Epithelial cell of prostate (primary cell): ENCODE results near the gene DAND5.
"Not testable (repeated sequence)": the region's sequence is repeated elsewhere in the genome, so short reads cannot be mapped to it uniquely, and the experiment has no call there.

Experiments
- DNase-seq: peaks from one replicate; pipeline ENCODE4 v3.0.0-alpha.2; 2011; ENCODE audit warnings: low read depth, low spot score
- H3K27ac ChIP-seq: fragments of 450-650 bp; 2 replicates; pipeline ENCODE4 v1.5.1; 2017; ENCODE audit warnings: mild to moderate bottlenecking

DAND5 gene

DNA sequence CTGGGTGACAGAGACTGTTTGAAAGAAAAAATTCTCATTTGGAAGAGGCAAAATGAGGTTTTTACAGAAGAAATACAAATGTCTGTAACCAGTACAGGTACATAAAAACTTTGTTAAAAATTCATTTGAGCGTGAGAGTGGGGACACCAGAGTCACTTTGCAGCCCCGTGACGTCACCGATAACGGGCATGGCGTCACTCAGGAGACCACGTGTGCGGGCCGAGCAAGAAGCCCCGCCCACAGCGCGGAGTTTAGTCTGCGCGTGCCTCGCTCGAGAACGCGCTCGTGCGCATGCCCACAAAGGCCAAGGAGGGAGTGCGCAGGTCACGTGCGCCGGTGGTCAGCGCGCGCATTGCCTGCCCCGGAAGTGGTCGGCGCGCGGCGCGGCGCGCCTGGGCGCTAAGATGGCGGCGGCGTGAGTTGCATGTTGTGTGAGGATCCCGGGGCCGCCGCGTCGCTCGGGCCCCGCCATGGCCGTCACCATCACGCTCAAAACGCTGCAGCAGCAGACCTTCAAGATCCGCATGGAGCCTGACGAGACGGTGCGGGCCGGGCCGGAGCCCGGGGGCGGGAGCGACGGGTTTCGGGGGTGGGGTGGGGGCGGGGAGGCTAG is 23.8 kb upstream of the DAND5 start, which contains the start of gene RAD23A:
Gene RAD23A (plus strand): TSS at position 384 of the 613 bp plus-strand sequence. CDS start 87 bp downstream, at position 471.
- DNase-seq: peak; percentile 90
- peak within 1 kb of the TSS; percentile 95 for H3K27ac ChIP-seq

DNA sequence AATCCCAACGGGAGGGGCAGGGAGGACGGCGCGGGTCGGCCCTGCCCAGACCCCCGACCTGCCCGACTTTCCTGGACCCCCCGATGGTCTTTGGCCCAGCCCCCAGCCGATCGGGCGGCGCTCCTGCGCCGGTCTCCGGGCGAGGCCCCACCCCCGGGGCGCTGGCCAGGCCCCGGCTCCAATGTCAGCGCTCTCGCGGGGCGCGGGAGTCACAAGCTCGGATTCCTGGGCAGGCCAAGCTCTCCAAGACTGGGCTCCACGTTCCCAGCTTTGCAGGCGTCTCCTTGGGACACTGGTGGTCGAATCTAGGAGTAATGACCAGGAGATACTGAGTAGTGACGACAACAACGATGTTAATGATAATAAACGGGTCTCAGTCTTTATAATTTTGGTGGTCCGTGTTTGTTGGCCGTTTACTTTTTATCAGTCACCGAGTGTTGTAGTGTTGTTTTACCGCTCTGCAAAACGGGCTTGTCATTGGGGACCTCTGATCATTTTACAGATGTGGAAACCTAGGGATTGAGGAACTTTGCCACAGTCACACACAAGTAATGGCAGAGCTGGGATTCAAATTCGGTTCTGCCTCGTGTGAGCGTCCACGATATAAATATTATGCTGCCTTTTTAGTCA is 23.2 kb upstream of the DAND5 start:
- DNase-seq: no peak

DNA sequence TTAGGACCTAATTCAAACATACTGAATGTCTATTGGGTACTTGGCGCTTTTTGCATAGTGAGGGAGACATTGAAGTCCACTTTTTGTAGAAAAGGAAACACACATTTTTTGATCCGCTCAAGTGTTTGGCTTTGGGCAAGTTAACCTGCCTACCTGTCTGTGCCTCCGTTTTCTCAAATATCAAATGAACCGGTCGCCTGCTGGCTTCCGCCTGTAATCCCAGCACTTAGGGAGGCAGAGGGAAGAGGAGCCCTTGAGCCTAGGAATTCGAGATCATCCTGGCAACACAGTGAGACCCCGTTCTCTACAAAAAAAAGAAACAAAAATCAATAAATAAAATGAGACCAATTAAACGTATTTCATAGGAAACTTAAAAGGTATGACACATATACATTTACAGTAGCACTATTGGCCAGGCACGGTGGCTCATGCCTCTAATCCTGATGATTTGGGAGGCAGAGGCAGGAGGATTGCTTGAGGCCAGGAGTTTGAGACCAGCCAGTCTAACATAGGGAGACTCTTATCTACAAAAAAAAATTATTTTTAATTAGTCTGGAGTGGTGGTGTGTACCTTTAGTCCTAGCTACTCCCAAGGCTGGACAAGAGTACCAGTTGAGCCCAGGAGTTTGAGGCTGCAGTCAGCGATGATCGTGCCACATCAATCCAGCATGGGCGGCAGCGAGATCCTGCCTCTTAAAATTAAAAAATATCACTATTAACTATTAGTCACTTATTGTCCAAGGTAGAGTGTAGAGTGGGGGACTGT is 22.5 kb upstream of the DAND5 start:
- no peak for DNase-seq
- peak overlapping the region; percentile 95 for H3K27ac ChIP-seq

More for the DNA sequence above, 23.2 kb upstream of the DAND5 start:
- H3K27ac ChIP-seq: peak overlapping the region; percentile 95

DNA sequence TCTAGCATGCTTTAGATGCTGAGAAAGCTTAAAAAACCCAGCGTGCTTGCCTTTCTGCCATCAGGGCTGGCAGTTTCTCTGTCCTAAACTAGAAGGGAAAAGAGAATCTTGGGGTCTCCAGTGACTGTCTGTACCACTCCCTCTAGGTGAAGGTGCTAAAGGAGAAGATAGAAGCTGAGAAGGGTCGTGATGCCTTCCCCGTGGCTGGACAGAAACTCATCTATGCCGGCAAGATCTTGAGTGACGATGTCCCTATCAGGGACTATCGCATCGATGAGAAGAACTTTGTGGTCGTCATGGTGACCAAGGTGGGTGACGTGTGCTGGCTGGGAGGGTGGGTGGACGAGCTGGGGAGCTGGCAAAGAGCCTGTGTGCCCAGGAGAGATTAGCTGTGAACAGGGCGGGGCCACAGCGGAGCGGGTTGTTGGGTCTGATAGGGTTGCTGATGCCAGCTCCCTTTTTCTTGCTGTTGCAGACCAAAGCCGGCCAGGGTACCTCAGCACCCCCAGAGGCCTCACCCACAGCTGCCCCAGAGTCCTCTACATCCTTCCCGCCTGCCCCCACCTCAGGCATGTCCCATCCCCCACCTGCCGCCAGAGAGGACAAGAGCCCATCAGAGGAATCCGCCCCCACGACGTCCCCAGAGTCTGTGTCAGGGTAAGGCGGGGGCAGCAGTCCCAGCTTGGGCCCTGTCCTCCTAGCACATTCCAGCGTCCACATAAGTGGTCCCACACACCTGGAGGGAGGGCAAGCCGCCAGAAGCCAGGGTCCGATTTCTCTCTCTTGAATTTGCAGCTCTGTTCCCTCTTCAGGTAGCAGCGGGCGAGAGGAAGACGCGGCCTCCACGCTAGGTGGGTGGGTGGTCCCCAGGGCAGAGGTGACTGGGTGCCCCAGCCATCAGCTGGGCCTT is 21.4 kb upstream of the DAND5 start:
- no peak for DNase-seq
- no peak overlapping the region for H3K27ac ChIP-seq

DNA sequence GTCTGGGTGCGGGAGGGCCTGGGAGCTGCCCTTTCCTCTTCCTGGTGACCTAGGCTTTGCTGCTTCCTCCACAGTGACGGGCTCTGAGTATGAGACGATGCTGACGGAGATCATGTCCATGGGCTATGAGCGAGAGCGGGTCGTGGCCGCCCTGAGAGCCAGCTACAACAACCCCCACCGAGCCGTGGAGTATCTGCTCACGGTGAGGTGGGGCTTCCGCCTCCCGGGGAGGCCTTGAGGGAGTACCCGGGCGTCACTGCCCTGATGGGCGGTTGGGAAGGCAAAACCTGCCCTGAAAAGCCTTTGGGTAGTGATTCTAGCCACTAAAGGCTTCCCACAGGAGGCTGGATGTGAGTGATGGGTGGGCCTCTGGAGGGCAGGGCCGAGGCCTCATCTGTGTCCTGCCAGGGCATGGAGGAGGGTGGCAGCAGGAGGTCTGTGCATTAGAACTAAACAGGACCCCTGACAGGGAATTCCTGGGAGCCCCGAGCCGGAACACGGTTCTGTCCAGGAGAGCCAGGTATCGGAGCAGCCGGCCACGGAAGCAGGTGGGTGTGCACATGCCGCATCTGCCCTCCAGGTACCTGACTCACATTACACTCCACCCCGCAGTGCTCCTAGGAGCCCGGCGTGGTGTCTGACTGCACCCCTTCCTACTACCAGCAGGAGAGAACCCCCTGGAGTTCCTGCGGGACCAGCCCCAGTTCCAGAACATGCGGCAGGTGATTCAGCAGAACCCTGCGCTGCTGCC is 20.6 kb upstream of the DAND5 start:
- DNase-seq: no peak
- H3K27ac ChIP-seq: no peak overlapping the region

DNA sequence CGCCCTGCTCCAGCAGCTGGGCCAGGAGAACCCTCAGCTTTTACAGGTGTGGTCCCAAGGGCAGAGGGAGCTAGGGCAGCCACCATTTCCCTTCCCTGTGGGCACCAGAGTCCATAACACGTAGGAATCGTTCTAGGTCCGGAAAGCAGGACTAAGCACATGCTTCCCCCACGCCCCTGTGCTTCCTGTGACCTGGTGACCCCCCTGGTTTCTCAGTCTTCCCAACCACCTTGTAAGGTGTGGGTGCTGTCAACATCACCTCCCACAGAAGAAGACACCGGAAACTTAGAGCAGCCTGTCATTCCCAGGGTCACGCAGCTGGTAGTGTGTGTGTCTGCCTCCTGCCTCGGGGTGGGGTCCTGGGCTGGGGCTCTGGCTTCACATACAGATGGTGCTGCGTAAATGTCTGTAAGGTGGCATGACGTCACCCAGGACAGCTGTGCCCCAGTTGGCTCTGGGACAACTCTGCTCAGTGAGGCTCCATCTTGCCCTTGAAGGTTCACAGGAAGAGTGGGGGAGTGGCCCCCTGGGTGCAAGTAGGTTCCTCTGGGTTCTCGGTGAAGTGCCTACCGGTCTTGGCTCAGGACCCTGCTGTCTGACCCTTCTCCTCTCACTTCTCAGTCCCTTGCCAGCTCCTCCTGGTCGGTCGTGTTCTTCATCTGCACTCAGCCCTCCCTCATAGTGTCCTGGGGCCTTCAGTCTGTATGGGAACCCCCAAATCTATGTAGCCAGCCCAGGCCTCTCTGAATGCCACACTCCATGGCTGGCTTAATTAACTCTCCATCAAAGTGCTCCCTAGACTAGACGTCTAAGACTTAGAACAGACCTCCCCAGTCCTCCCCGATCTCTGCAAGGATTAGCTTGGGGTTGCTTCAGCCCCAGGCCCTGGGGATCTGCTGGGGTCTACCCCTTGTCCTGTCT is 19.8 kb upstream of the DAND5 start:
- DNase-seq: no peak
- H3K27ac ChIP-seq: no peak overlapping the region

DNA sequence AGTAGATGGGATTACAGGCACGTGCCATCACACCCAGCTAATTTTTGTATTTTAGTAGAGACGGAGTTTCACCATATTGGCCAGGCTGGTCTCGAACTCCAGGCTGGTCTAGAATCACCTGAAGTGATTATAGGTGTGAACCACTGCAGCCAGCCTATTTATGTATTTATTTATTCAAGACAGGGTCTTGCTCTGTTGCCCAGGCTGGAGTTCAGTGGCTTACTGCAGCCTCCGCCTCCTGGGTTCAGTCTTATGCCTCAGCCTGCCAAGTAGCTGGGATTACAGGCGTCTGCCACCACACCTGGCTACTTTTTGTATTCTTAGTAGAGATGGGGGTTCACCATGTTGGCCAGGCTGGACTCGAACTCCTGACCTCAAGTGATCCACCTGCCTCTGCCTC is 17.3 kb upstream of the DAND5 start:
- peak overlapping the region; percentile 80 for H3K27ac ChIP-seq
- DNase-seq: not testable (repeated sequence)

DNA sequence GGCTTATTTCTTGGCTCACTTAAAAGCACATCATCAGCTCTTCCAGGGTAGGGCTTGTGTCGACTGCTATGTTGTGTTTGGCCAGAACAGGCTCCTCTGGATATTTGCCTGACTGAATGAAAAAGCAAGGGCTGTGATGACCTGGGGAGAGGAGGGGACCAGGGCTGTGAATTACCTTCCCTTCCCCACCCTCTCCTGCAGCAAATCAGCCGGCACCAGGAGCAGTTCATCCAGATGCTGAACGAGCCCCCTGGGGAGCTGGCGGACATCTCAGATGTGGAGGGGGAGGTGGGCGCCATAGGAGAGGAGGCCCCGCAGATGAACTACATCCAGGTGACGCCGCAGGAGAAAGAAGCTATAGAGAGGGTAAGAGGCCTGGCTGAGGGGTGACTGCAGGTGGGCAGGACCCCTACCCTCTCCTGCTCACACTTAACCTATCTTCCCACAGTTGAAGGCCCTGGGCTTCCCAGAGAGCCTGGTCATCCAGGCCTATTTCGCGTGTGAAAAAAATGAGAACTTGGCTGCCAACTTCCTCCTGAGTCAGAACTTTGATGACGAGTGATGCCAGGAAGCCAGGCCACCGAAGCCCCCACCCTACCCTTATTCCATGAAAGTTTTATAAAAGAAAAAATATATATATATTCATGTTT is 16.8 kb upstream of the DAND5 start:
- no peak for DNase-seq

DNA sequence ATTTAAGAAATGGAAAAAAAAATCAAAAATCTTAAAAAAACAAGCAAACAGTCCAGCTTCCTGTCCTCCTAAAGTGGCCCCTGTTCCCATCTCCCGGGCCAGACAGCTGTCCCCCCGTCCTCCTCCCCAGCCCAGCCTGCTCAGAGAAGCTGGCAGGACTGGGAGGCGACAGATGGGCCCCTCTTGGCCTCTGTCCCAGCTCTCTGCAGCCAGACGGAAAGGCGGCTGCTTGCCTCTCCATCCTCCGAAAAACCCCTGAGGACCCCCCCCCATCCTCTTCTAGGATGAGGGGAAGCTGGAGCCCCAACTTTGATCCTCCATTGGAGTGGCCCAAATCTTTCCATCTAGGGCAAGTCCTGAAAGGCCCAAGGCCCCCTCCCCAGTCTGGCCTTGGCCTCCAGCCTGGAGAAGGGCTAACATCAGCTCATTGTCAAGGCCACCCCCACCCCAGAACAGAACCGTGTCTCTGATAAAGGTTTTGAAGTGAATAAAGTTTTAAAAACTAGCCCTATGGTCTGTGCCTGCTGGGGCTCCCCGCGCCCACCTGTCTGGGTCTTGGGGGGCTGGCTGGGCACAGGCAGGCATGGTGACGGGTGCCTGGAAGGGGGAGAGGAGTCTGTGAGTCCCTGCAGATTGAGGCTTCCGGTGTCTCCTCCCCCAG is 16.1 kb upstream of the DAND5 start:
- DNase-seq: no peak
- H3K27ac ChIP-seq: peak overlapping the region; percentile 80

More for the DNA sequence above, 16.8 kb upstream of the DAND5 start:
- H3K27ac ChIP-seq: peak overlapping the region; percentile 80

DNA sequence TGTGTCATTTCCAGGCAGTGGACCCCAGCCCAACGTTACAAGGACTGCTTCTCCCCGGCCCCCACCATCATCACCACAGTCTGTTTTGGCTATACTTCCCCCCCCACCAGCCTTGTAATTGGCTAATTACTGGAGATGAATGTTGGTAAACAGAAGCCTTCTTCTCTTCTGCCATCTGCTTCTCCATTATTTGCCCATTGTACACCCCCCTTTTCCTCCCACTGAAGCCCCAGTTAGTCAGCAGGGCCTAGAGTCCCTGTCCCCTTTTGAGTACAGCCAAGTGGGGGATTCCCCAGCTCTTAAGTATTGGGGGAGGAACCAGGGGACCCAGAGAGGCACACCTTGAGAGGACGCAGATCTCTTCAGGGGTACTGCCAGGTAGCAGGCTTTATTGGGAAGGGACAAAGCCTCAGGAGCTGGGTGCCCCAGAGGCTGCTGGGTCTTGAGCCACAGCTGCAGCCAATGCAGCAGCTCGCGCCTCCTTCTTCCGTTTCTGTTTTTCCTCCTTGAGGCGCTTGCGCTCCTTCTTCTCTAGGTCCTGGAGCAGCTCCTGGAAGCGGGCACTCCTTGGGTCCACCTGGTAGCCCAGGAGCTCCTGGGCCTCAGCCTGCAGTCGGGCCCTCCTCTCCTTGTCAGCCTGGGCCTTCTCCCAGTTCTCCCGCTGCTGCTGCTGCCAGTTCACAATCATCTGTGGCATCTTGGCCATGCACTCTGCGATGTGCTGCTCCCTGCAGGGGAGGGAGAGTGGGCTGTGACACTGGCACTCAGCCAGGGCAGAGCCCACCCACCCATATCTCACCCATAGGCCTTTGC is 15.4 kb upstream of the DAND5 start:
- no peak for DNase-seq
- peak overlapping the region; percentile 80 for H3K27ac ChIP-seq

DNA sequence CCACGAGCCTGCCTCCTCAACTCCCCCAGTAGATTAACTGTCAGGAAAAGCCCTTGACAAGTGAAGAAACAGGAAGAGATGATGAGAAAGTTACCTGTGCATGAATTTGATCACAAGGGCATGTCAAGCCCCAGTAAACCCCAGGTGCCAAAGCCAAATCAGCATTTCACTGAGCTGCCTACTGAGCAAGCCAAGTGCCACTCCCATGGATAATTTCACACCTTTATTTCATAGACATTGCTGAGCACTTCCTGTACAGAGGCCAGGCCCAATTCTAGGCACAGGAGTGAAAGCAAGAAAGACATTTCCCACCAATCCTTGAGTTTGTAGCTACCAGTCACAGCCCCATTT is 14.8 kb upstream of the DAND5 start:
- peak overlapping the region; percentile 80 for H3K27ac ChIP-seq
- DNase-seq: no peak

DNA sequence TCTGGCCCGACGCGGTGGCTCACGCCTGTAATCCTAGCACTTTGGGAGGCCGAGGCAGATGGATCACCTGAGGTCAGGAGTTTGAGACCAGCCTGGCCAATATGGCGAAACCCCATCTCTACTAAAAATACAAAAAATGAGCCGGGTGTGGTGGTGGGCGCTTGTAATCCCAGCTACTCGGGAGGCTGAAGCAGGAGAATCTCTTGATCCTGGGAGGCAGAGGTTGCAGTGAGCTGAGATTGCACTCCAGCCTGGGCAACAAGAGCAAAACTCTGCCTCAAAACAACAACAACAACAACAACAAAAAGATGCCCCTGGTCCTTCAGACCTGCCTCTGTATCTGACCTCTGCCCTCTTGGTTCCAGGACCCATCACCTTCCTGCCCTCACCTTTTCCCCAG is 13.8 kb upstream of the DAND5 start:
- not testable (repeated sequence) for DNase-seq
- peak overlapping the region; percentile 80 for H3K27ac ChIP-seq

DNA sequence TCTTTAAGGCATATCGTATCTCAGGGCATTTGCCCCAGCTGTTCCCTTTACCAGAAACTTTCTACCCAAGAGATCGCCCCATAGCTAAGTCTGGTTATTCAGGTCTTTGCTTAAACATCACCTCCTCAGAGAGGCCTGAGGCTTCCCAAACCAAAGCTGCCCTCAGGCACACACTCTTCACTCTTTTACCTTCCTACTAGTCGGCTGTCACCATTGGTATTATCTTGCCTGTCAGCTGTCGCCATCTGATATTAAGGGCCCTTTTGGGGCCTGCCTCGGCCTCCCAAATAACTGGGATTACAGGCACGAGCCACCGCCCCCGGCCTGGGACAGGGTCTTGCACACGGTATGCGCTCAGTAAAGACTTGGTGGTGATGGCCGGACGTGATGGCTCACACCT is 13.4 kb upstream of the DAND5 start:
- peak overlapping the region; percentile 80 for H3K27ac ChIP-seq
- DNase-seq: no peak

DNA sequence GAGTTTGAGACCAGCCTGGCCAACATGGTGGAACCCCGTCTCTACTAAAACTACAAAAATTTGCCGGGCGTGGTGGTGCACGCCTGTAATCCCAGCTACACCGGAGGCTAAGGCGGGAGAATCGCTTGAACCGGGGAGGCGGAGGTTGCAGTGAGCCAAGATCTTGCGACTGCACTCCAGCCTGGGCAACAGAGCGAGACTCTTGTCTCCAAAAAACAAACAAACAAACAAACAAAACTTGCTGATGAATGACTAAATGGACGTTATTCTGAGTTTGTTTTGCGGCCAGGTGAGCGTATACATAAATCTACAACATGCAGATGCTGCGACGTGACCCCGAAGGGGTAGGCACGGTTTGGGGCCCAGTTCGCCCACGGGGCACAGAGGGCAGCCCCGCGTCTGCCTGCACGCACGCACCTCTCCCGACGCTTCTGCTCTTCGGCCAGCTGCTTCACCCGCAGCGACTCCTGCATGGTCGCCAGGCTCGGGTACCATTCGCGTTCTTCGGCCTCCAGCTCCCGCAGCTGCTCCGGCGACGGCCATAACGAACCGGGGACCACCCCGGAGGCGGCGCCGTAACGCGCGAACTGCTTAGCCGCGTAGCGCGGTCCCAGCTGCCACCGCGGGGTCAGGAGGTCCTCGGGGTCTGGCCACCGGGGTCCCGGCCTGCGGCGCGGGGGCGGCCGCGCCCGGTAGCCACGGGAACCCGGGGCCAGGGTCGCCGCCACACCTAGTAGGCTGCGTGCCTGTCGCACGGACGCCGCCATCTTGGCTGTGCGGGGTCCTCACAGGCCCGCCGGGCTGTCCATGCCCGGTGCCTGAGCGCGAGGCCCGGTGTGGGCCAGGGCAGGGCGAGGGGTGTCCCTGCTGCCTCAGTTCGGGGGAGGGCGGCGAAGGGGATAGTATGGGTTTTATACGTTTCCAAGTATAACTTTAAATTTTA is 12.7 kb upstream of the DAND5 start, which contains the start of gene GADD45GIP1:
Gene GADD45GIP1 (minus strand): TSS at position 778 of the 943 bp plus-strand sequence. CDS start 11 bp downstream, at position 767.
- H3K27ac ChIP-seq: peak within 1 kb of the TSS; percentile 80
- no peak for DNase-seq

DNA sequence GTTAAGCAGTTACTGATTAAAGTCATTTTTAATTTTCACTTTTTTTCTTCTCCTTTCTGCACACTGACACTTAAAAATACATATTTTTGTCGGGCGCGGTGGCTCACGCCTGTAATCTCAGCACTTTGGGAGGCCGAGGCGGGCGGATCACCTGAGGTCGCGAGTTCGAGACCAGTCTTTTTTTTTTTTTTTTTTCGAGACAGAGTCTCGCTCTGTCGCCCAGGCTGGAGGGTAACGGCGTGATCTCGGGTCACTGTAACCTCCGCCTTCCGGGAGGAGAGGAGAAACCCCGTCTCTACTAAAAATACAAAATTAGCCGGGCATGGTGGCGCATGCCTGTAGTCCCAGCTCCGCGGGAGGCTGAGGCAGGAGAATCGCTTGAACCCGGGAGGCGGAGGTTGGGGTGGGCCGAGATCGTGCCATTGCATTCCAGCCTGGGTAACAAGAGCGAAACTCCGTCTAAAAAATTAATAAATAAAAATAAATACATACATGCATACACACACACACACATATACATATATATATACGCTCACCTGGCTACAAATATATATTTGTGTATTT is 11.9 kb upstream of the DAND5 start:
- not testable (repeated sequence) for DNase-seq
- peak overlapping the region; percentile 80 for H3K27ac ChIP-seq
